ENCODE results near the gene C14orf132. TPM values are rescaled to one million over a fixed set of nuclear protein-coding genes. Genes with fewer than 3 reads are reported as not detected.
A peak's percentile ranks its signal among the peaks of the same experiment; 100 is the strongest.

C14orf132 gene
- total and polyA plus RNA-seq, 2 donors (not counting 1 experiment from before 2014, with no cell fraction given) = 12.1 to 48.6 TPM

GRCh38 chr14:96042248-96042930 is 3.2 kb downstream of the C14orf132 start:
- no peak overlapping the region for H3K9ac ChIP-seq (ENCODE audit: insufficient read depth, low read length)
- H4K20me1 ChIP-seq (ENCODE audit: control insufficient read depth, extremely low read depth, insufficient read depth, low read length) = no peaks in the 10 kb centered on the region
- H3K4me2 ChIP-seq (ENCODE audit: extremely low read depth, insufficient read depth, low read length) = peak overlapping the region; percentile 6
- H3K36me3 ChIP-seq (ENCODE audit: control insufficient read depth, insufficient read depth, low read length) = peaks cover 2% of the 10 kb centered on the region
- peaks cover 12% of the 10 kb centered on the region for H3K4me1 ChIP-seq (ENCODE audit: control insufficient read depth, extremely low read depth, insufficient read depth, low read length)
- peaks cover 16% of the 10 kb centered on the region for H3K79me2 ChIP-seq (ENCODE audit: control insufficient read depth, insufficient read depth, low read length)
- DNase-seq (ENCODE audit: low read depth in 2 of 2) = peak; percentile 61 to 81
- H3K27ac ChIP-seq (ENCODE audit: insufficient read depth, low read length) = no peak overlapping the region
- no peak overlapping the region for H2AFZ ChIP-seq (ENCODE audit: low read length)
- H3K9me3 ChIP-seq (ENCODE audit: control insufficient read depth, insufficient read depth, low read depth, low read length) = no peaks in the 10 kb centered on the region
- H3K27me3 ChIP-seq (ENCODE audit: control insufficient read depth, insufficient read depth, low read length) = no peaks in the 10 kb centered on the region
- TF ChIP-seq CTCF (conservative IDR thresholded peaks at IDR 0.05 in 1 of 2, IDR thresholded peaks at IDR 0.05 in 1 of 2; ENCODE audit: low read depth in 1 of 2, low read length in 2 of 2) (no peak), EZH2 (IDR thresholded peaks at IDR 0.05; ENCODE audit: low read length, missing control alignments) (no peak)
- H3K4me3 ChIP-seq (replicated peaks in 1 of 4; ENCODE audit: control extremely low read depth in 1 of 4, insufficient read depth in 1 of 4, low read depth in 3 of 4, low read length in 4 of 4) = peak overlapping the region in 1 of 4 experiments; percentile 75

DNA sequence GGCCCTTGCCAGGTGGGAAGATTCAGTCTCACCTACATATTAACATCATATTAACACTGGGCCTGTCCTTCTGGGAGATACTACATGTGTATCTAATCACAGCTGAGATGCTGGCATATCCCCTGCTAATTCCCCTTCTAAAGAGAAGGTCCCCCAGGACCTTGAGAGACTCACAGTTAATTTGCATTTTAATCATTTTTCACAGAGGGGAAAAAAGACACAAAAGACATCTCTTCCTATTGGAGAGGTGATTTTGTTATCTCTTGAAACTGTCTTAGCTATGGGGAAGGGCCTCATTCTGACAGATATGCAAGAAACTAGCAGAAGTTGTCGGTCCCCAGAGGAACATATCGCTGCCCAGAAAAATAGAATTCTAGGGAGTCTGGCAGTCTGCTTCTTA is 7.5 kb downstream of the C14orf132 start:
- H3K4me2 ChIP-seq (ENCODE audit: extremely low read depth, insufficient read depth, low read length) = no peak overlapping the region
- no peak overlapping the region for H2AFZ ChIP-seq (ENCODE audit: low read length)
- H3K27me3 ChIP-seq (ENCODE audit: control insufficient read depth, insufficient read depth, low read length) = no peaks in the 10 kb centered on the region
- no peaks in the 10 kb centered on the region for H4K20me1 ChIP-seq (ENCODE audit: control insufficient read depth, extremely low read depth, insufficient read depth, low read length)
- no peak overlapping the region for H3K9ac ChIP-seq (ENCODE audit: insufficient read depth, low read length)
- H3K4me3 ChIP-seq (replicated peaks in 1 of 4; ENCODE audit: control extremely low read depth in 1 of 4, insufficient read depth in 1 of 4, low read depth in 3 of 4, low read length in 4 of 4) = no peak overlapping the region
- H3K4me1 ChIP-seq (ENCODE audit: control insufficient read depth, extremely low read depth, insufficient read depth, low read length) = no peaks in the 10 kb centered on the region
- no peaks in the 10 kb centered on the region for H3K9me3 ChIP-seq (ENCODE audit: control insufficient read depth, insufficient read depth, low read depth, low read length)
- peaks cover under 1% of the 10 kb centered on the region for H3K36me3 ChIP-seq (ENCODE audit: control insufficient read depth, insufficient read depth, low read length)
- no peak for DNase-seq (ENCODE audit: low read depth in 2 of 2)
- H3K79me2 ChIP-seq (ENCODE audit: control insufficient read depth, insufficient read depth, low read length) = peaks cover 13% of the 10 kb centered on the region
- no peak overlapping the region for H3K27ac ChIP-seq (ENCODE audit: insufficient read depth, low read length)
- no peak for TF ChIP-seq CTCF (conservative IDR thresholded peaks at IDR 0.05 in 1 of 2, IDR thresholded peaks at IDR 0.05 in 1 of 2; ENCODE audit: low read depth in 1 of 2, low read length in 2 of 2)
- no peak for TF ChIP-seq EZH2 (IDR thresholded peaks at IDR 0.05; ENCODE audit: low read length, missing control alignments)

- Histone ChIP-seq H3K27me3 (ENCODE audit: control insufficient read depth, insufficient read depth, low read length) (no peaks in the 10 kb centered on the region), H3K9me3 (ENCODE audit: control insufficient read depth, insufficient read depth, low read depth, low read length) (no peaks in the 10 kb centered on the region), H3K79me2 (ENCODE audit: control insufficient read depth, insufficient read depth, low read length) (peaks cover 13% of the 10 kb centered on the region), H3K27ac (ENCODE audit: insufficient read depth, low read length) (no peak overlapping the region), H3K36me3 (ENCODE audit: control insufficient read depth, insufficient read depth, low read length) (peaks cover 2% of the 10 kb centered on the region), H3K9ac (ENCODE audit: insufficient read depth, low read length) (no peak overlapping the region), H3K4me2 (ENCODE audit: extremely low read depth, insufficient read depth, low read length) (no peak overlapping the region), H3K4me1 (ENCODE audit: control insufficient read depth, extremely low read depth, insufficient read depth, low read length) (no peaks in the 10 kb centered on the region), H3K4me3 (replicated peaks in 1 of 4; ENCODE audit: control extremely low read depth in 1 of 4, insufficient read depth in 1 of 4, low read depth in 3 of 4, low read length in 4 of 4) (no peak overlapping the region), H4K20me1 (ENCODE audit: control insufficient read depth, extremely low read depth, insufficient read depth, low read length) (no peaks in the 10 kb centered on the region), H2AFZ (ENCODE audit: low read length) (no peak overlapping the region)
- DNase-seq (ENCODE audit: low read depth in 2 of 2) = peak in 1 of 2 donors; percentile 80
- TF ChIP-seq EZH2 (IDR thresholded peaks at IDR 0.05; ENCODE audit: low read length, missing control alignments) = no peak
- no peak for TF ChIP-seq CTCF (conservative IDR thresholded peaks at IDR 0.05 in 1 of 2, IDR thresholded peaks at IDR 0.05 in 1 of 2; ENCODE audit: low read depth in 1 of 2, low read length in 2 of 2)
These were observed 7.9 kb downstream of the C14orf132 start for GRCh38 chr14:96047101-96047500.
